GM12864 (cell line): ENCODE data around the gene BBS1.

Source experiments
- DNase-seq: peaks from one replicate; pipeline ENCODE4 v3.0.0-alpha.2; 2011; ENCODE audit warnings: low read depth
- H3K4me3 ChIP-seq: 2 replicates; pipeline ENCODE4 v1.5.1; 2011; ENCODE audit warnings: mild to moderate bottlenecking, low read depth, low read length, control low read depth
- CTCF ChIP-seq: IDR thresholded peaks from 2 replicates; pipeline ENCODE4 v1.5.1; 2011; ENCODE audit warnings: low read depth, mild to moderate bottlenecking, moderate library complexity, low read length, control low read depth, inconsistent platforms; ENCODE audit errors: missing control alignments

BBS1 gene

GRCh38 chr11:66547662-66548009 lies 37.2 kb downstream of the BBS1 start:
- no peak for TF ChIP-seq CTCF
- H3K4me3 ChIP-seq = no peak overlapping the region
- no peak for DNase-seq

- no peak for TF ChIP-seq CTCF
- no peak for DNase-seq
- no peak overlapping the region for H3K4me3 ChIP-seq
Measured at GRCh38 chr11:66548041-66548440, 37.6 kb downstream of the BBS1 start.

DNA sequence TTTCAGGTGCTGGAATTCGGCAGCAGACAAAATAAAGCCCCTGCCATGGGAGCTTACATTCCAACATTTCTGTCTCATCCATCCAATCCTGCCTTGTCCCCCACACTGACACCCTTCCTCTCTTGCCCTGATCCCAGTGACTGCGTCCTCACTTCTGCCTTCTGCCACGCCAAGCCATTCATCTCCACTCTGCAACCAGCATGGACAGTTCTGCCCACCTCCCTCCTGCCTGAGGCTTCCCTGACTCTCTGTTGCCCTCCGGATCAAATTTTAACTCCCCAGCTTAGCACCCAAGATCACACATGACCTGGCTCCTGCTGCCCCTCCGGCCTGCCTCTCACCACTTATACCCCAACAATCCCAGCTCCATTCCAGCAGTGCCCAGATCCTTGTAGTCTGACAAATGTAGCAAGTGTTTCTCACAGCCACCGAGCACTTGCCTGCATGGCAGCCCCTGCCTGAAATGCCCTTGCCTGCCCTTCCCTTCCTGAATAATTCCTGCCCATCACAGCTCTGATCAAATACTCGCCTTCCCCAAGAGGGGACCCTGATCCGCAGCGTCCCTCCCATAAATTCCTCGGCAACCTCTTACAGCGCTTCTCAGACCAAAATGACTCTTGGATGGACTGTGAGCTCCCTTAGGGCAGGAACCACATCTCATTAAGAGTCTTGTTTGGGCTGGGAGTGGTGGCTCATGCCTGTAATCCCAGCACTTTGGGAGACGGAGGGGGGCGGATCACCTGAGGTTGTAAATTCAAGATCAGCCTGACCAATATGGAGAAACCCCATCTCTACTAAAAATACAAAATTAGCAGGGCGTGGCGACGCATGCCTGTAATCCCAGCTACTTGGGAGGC lies 38.6 kb downstream of the BBS1 start:
- TF ChIP-seq CTCF = no peak
- H3K4me3 ChIP-seq = no peak overlapping the region
- DNase-seq = no peak

DNA sequence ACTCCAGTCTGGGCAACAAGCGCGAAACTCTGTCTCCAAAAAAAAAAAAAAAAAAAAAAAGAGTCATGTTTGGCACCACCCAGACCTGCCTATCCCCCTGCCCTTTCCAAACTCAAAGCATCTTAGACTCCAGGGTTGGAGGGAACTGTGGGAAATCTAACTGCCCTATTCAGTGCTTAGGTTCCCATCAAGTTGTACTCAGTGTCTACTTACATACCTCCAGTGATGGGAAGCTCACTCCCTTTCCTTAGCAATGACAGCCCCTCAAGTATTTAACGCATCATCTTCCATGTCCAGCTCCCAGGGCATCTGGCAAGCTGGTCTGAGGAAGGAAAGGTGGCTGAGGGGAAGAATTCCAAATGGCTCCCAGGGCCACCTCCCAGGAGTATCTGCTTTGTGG lies 39.3 kb downstream of the BBS1 start:
- DNase-seq = no peak
- H3K4me3 ChIP-seq = no peak overlapping the region
- TF ChIP-seq CTCF = no peak

DNA sequence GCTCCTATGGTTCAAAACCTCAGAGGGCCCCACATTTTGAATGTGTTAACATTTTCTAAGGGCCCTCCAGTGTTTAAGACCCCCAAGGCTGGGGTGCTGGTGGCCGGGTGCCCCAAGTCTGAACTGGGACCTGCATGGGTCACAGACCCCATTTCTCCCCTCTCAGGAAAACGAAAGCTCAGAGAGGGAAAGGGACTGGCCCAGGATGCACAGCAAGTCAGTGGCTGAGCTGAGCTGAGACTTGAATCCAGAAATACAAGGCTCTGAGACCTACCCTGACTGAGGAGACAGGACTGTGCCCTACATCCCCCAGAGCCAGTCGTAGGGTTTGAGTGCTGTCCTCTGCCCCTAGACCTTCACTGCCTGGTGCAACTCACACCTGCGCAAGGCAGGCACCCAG lies 40.5 kb downstream of the BBS1 start:
- DNase-seq = no peak
- TF ChIP-seq CTCF = no peak
- H3K4me3 ChIP-seq = no peak overlapping the region

- DNase-seq = no peak
- TF ChIP-seq CTCF = no peak
Measured at GRCh38 chr11:66554602-66555001, 44.2 kb downstream of the BBS1 start.

GRCh38 chr11:66555416-66555815 lies 45.0 kb downstream of the BBS1 start:
- DNase-seq = no peak
- TF ChIP-seq CTCF = no peak
- H3K4me3 ChIP-seq = no peak overlapping the region

More at GRCh38 chr11:66554602-66555001, 44.2 kb downstream of the BBS1 start:
- H3K4me3 ChIP-seq = no peak overlapping the region
